ENCODE measurements around the gene USP17L15. TPM values are rescaled to one million over a fixed set of nuclear protein-coding genes. Genes with fewer than 3 reads are reported as not detected.
"Not testable (repeated sequence)": the region's sequence is repeated elsewhere in the genome, so short reads cannot be mapped to it uniquely, and the experiment has no call there.

USP17L15 gene
- total RNA-seq, 1 donor from 2014 or later = not detected

GRCh38 chr4:9267319-9267718, 33.1 kb downstream of the USP17L15 start, which contains the start of gene USP17L22:
Gene USP17L22 (plus strand): TSS chr4:9267619. CDS start chr4:9267619, 0 bp downstream.
- H3K4me3 ChIP-seq; H3K36me3 ChIP-seq; H3K4me1 ChIP-seq; H3K27ac ChIP-seq (replicated peaks); intact Hi-C loops (cut with micrococcal nuclease); DNase-seq; H3K9me3 ChIP-seq (replicated peaks); H3K27me3 ChIP-seq (ENCODE audit: low read depth): not testable (repeated sequence)

- H3K36me3 ChIP-seq; H3K4me1 ChIP-seq; H3K27me3 ChIP-seq (ENCODE audit: low read depth); H3K9me3 ChIP-seq (replicated peaks); intact Hi-C loops (cut with micrococcal nuclease); H3K4me3 ChIP-seq; H3K27ac ChIP-seq (replicated peaks): not testable (repeated sequence)
- DNase-seq = peak; percentile 27
Measured at GRCh38 chr4:9271719-9272118, 37.5 kb downstream of the USP17L15 start.

Other genes with a start within 250 kb of the USP17L15 start
- not detected for gene FAM90A26, start 64.0 kb upstream of the USP17L15 start, total RNA-seq
- not detected for gene USP17L10, start 23.7 kb upstream of the USP17L15 start, total RNA-seq
- gene USP17L11, start 19.0 kb upstream of the USP17L15 start, total RNA-seq = not detected
- not detected for gene USP17L12, start 14.2 kb upstream of the USP17L15 start, total RNA-seq
- gene USP17L13, start 9.5 kb upstream of the USP17L15 start, total RNA-seq = not detected
- gene USP17L17, start 9.5 kb downstream of the USP17L15 start, total RNA-seq = not detected
- not detected for gene USP17L18, start 14.2 kb downstream of the USP17L15 start, total RNA-seq
- gene USP17L19, start 19.0 kb downstream of the USP17L15 start, total RNA-seq = not detected
- gene USP17L20, start 23.7 kb downstream of the USP17L15 start, total RNA-seq = not detected
- not detected for gene USP17L21, start 28.5 kb downstream of the USP17L15 start, total RNA-seq
- not detected for gene USP17L22, start 33.2 kb downstream of the USP17L15 start, total RNA-seq
- not detected for gene USP17L24, start 90.8 kb downstream of the USP17L15 start, total RNA-seq
- gene USP17L25, start 95.5 kb downstream of the USP17L15 start, total RNA-seq = not detected
- gene USP17L26, start 100.3 kb downstream of the USP17L15 start, total RNA-seq = not detected
- not detected for gene USP17L5, start 105.0 kb downstream of the USP17L15 start, total RNA-seq
- not detected for gene USP17L27, start 109.8 kb downstream of the USP17L15 start, total RNA-seq
- gene USP17L28, start 114.5 kb downstream of the USP17L15 start, total RNA-seq = not detected
- gene USP17L29, start 119.3 kb downstream of the USP17L15 start, total RNA-seq = not detected
- gene USP17L30, start 128.7 kb downstream of the USP17L15 start, total RNA-seq = not detected
- not detected for gene DEFB131A, start 210.0 kb downstream of the USP17L15 start, total RNA-seq